GM12878 (cell line): Measurements from ENCODE around the gene TMEM150A. TPM values are rescaled to one million over a fixed set of nuclear protein-coding genes. Genes with fewer than 3 reads are reported as not detected.

Experiments used
- ATAC-seq: fragments of 200-7000 bp; cut with Tn5 transposase; 3 replicates; pipeline ENCODE4 v1.9.1; 2020; ENCODE audit warnings: mild to moderate bottlenecking, moderate library complexity
- BruUV-seq: library from RNA; stranded (reverse); fragments of 400-500 nt; replicated peaks from 2 replicates; lab custom pipeline; 2021; lab: Mats Ljungman, UMichigan
- CTCF ChIA-PET: fragments of 300-600 bp; sonication (Branson Sonifier 250); formaldehyde crosslinking; extraction: SDS; loops from one replicate; lab custom pipeline; 2021; ENCODE audit warnings: inconsistent platforms; lab: Yijun Ruan, JAX
- POLR2A ChIA-PET: fragments of 350-600 bp; formaldehyde crosslinking; extraction: SDS; loops from one replicate; lab custom pipeline; 2021; ENCODE audit warnings: inconsistent platforms; lab: Charles Lee
- RAD21 ChIA-PET: fragments of 300-600 bp; sonication (Branson Sonifier 250); formaldehyde crosslinking; loops from one replicate; lab custom pipeline; 2023; ENCODE audit warnings: antibody characterized with exemption; ENCODE audit not compliant: unreplicated experiment; lab: Charles Lee
- SMC1A ChIA-PET: fragments of 300-600 bp; sonication (Branson Sonifier 250); formaldehyde crosslinking; loops from one replicate; lab custom pipeline; 2023; ENCODE audit not compliant: unreplicated experiment, uncharacterized antibody; lab: Charles Lee
- DNase-seq: peaks from one replicate; pipeline ENCODE4 v3.0.0-alpha.2; 2011; ENCODE audit warnings: low read depth, low spot score
- FAIRE-seq: peaks from 3 replicates; lab custom pipeline; 2011; peaks lifted over from hg19 to GRCh38; lab: Jason Lieb, UNC
- H2AFZ ChIP-seq: 2 replicates; pipeline ENCODE4 v1.6.0; 2011; ENCODE audit warnings: low read depth, low read length, control low read depth; ENCODE audit not compliant: control insufficient read depth
- H3K27ac ChIP-seq: 2 replicates; pipeline ENCODE4 v1.5.1; 2011; ENCODE audit warnings: control low read depth; ENCODE audit not compliant: control insufficient read depth, insufficient read depth
- H3K27me3 ChIP-seq, 2 experiments: replicated peaks in 1 of 2; 2 replicates each; pipeline versions ENCODE4 v1.6.0 to v1.6.1; 2011; ENCODE audit warnings: low read length in 1 of 2; ENCODE audit not compliant: control insufficient read depth in 2 of 2, insufficient read depth in 2 of 2
- H3K36me3 ChIP-seq, 2 experiments: 2 replicates each; pipeline ENCODE4 v1.5.1; 2011; ENCODE audit warnings: low read length in 1 of 2; ENCODE audit not compliant: control insufficient read depth in 2 of 2, insufficient read depth in 2 of 2
- H3K4me1 ChIP-seq: 2 replicates; pipeline ENCODE4 v1.6.1; 2011; ENCODE audit warnings: mild to moderate bottlenecking, low read length, moderate library complexity, mixed read lengths; ENCODE audit not compliant: control insufficient read depth, insufficient read depth
- H3K4me2 ChIP-seq: 2 replicates; pipeline ENCODE4 v1.6.0; 2011; ENCODE audit warnings: control low read depth; ENCODE audit not compliant: control insufficient read depth, insufficient read depth
- H3K4me3 ChIP-seq: fragments of 200-600 bp; sonication (generic); 2 replicates; pipeline ENCODE4 v1.5.1; 2016
- H3K79me2 ChIP-seq: 2 replicates; pipeline ENCODE4 v1.6.0; 2011; ENCODE audit warnings: low read length; ENCODE audit not compliant: control insufficient read depth, insufficient read depth
- H3K9ac ChIP-seq: 2 replicates; pipeline ENCODE4 v1.8.0; 2011; ENCODE audit warnings: low read length, control low read depth, mixed read lengths; ENCODE audit not compliant: control insufficient read depth, insufficient read depth
- H3K9me3 ChIP-seq: replicated peaks from 3 replicates; pipeline ENCODE4 v1.5.1; 2011; ENCODE audit warnings: mild to moderate bottlenecking, low read length; ENCODE audit not compliant: control insufficient read depth, insufficient read depth
- H4K20me1 ChIP-seq: 2 replicates; pipeline ENCODE4 v1.6.0; 2011; ENCODE audit not compliant: control insufficient read depth, insufficient read depth
- ATF7 ChIP-seq: fragments of 450-650 bp; IDR thresholded peaks from 2 replicates; pipeline ENCODE4 v1.6.1; 2016; ENCODE audit warnings: low read depth, mild to moderate bottlenecking
- CTCF ChIP-seq, 3 experiments: IDR thresholded peaks in 2 of 3; conservative IDR thresholded peaks in 1 of 3; 2 replicates each; pipeline ENCODE4 v1.5.1; 2011; ENCODE audit warnings: low read depth in 3 of 3, low read length in 3 of 3, mild to moderate bottlenecking in 3 of 3, control low read depth in 2 of 3, moderate library complexity in 2 of 3, inconsistent platforms in 1 of 3, mixed read lengths in 1 of 3; ENCODE audit not compliant: control insufficient read depth in 2 of 3, insufficient read depth in 1 of 3; ENCODE audit errors: extremely low read depth in 1 of 3
- FOXM1 ChIP-seq: IDR thresholded peaks from 2 replicates; pipeline ENCODE4 v1.6.1; 2012; ENCODE audit warnings: low read depth, mild to moderate bottlenecking, inconsistent platforms, low read length, moderate library complexity
- HDAC2 ChIP-seq: fragments of 200-600 bp; sonication (generic); IDR thresholded peaks from 2 replicates; pipeline ENCODE4 v1.6.1; 2017
- HDGF ChIP-seq: fragments of 450-650 bp; IDR thresholded peaks from 2 replicates; pipeline ENCODE4 v1.6.1; 2016; ENCODE audit warnings: antibody characterized with exemption
- IRF4 ChIP-seq: IDR thresholded peaks from 2 replicates; pipeline ENCODE4 v1.6.1; 2011; ENCODE audit warnings: low read depth, low read length
- PAX5 ChIP-seq: IDR thresholded peaks from 2 replicates; pipeline ENCODE4 v1.6.1; 2011; ENCODE audit warnings: low read depth, low read length, borderline replicate concordance
- POU2F2 ChIP-seq: IDR thresholded peaks from 3 replicates; pipeline ENCODE4 v1.6.1; 2011; ENCODE audit warnings: low read depth, mild to moderate bottlenecking, low read length, borderline replicate concordance
- RAD21 ChIP-seq: IDR thresholded peaks from 2 replicates; pipeline ENCODE4 v1.6.1; 2011; ENCODE audit warnings: mild to moderate bottlenecking, low read depth, low read length, moderate library complexity; ENCODE audit not compliant: insufficient read depth
- RUNX3 ChIP-seq: IDR thresholded peaks from 2 replicates; pipeline ENCODE4 v1.6.1; 2012; ENCODE audit warnings: low read length, inconsistent platforms
- SMARCA5 ChIP-seq: fragments of 450-650 bp; IDR thresholded peaks from 2 replicates; pipeline ENCODE4 v1.6.1; 2017; ENCODE audit warnings: mild to moderate bottlenecking
- SMC3 ChIP-seq: IDR thresholded peaks from 2 replicates; pipeline ENCODE4 v1.6.1; 2011; ENCODE audit warnings: low read length, improper control_type of control experiment, borderline replicate concordance
- YBX1 ChIP-seq: fragments of 450-650 bp; IDR thresholded peaks from 2 replicates; pipeline ENCODE4 v1.6.1; 2016; ENCODE audit warnings: antibody characterized with exemption
- YY1 ChIP-seq: IDR thresholded peaks from 2 replicates; pipeline ENCODE4 v1.6.1; 2011; ENCODE audit warnings: low read depth, mild to moderate bottlenecking, low read length
- whole genome bisulfite sequencing: methylation state at CpG from one replicate; pipeline ENCODE4 v1.1.6; 2016; ENCODE audit warnings: low lambda C conversion rate; ENCODE audit not compliant: insufficient replicate concordance, insufficient coverage; ENCODE audit errors: missing lambda C conversion rate; 5-methylcytosine and 5-hydroxymethylcytosine counted together
- in situ Hi-C: fragments of 300-500 bp; cut with MboI; formaldehyde crosslinking; loops from 9 replicates; pipeline ENCODE4 v1.14.3; 2018; ENCODE audit warnings: mixed read lengths
- intact Hi-C: fragments of 100-400 bp; cut with micrococcal nuclease; formaldehyde crosslinking; loops from one replicate; pipeline ENCODE4 v1.14.2; 2022; ENCODE audit not compliant: unreplicated experiment
- polyA plus RNA-seq, 11 experiments: library from polyadenylated mRNA; depleted of rRNA in 4 of 11; unstranded in 6 of 11; stranded (reverse) in 5 of 11; fragments of >200 nt; fragmentation: Nextera tagmentation in 4 of 11; fragmentation: Illumina TruSeq in 1 of 11; extraction: Ambion mirVana in 4 of 11; extraction: Trizol in 1 of 11; gene quantifications; 1 replicate in 1 of 11; 2 replicates in 10 of 11; pipeline versions ENCODE4 v1.2.1 to v1.2.3, GENCODE V29; 2011 to 2016; ENCODE audit warnings: inconsistent platforms in 2 of 11, missing spikeins in 2 of 11, low read depth in 1 of 11
- total RNA-seq, 4 experiments: library from RNA; depleted of rRNA in 3 of 4; stranded (reverse); fragments of >200 nt in 3 of 4; fragmentation: Illumina TruSeq in 1 of 4; extraction: Trizol in 1 of 4; gene quantifications; 2 replicates each; pipeline versions ENCODE4 v1.2.1 to v1.2.3, GENCODE V29; 2013 to 2021

Gene TMEM150A
- total and polyA plus RNA-seq, 10 of the 15 experiments (the other 5 are each of a cell fraction or from before 2014, with no cell fraction given), result 0.45 to 4.4 (median 2.6) TPM

GRCh38 chr2:85551698-85552678, 50.5 kb downstream of the TMEM150A start:
- peak; percentile 99 for FAIRE-seq
- H3K27me3 ChIP-seq, result no peaks in the 10 kb centered on the region
- TF ChIP-seq POU2F2 (0 out of 3 replicates have a peak, but pooled peaks have one; percentile 40), HDGF (peak; percentile 40; the same call in 1 of the 2 replicates), IRF4 (no peak), ATF7 (peak; percentile 34; the same call in 1 of the 2 replicates), RUNX3 (peak; percentile 38; the same call in 1 of the 2 replicates), YY1 (peak; percentile 69), PAX5 (0 out of 2 replicates have a peak, but pooled peaks have one; percentile 42), CTCF (IDR thresholded peaks at IDR 0.05 in 2 of 3, conservative IDR thresholded peaks at IDR 0.05 in 1 of 3; ENCODE audit: control insufficient read depth in 2 of 3, extremely low read depth in 1 of 3, insufficient read depth in 1 of 3, low read depth in 3 of 3, low read length in 3 of 3) (peak; percentile 84 to 93 (median 92)), RAD21 (peak; percentile 95), HDAC2 (no peak), SMC3 (peak; percentile 96), YBX1 (no peak), SMARCA5 (0 out of 2 replicates have a peak, but pooled peaks have one; percentile 38), FOXM1 (0 out of 2 replicates have a peak, but pooled peaks have one; percentile 56)
- H3K9me3 ChIP-seq, result no peaks in the 10 kb centered on the region
- no peak overlapping the region for H2AFZ ChIP-seq
- in situ Hi-C loops, result no loop called here
- H3K4me3 ChIP-seq, result no peak overlapping the region
- POLR2A ChIA-PET, result interaction anchor here (0.9 to 2.6 kb wide), 6 partner anchors 10 to 162 kb away, joined by 3 to 17 read pairs (median 5); no protein-coding TSS in a partner anchor
- H3K9ac ChIP-seq, result no peak overlapping the region
- ATAC-seq, result peak; percentile 91
- no peak overlapping the region for H3K27ac ChIP-seq
- no TSS peak for BruUV-seq
- 61% methylated on average over 9 of the region's 9 CpGs for WGBS
- SMC1A ChIA-PET, result interaction anchor here (0.6 to 6.3 kb wide), 21 partner anchors 8 to 283 kb away, joined by 3 to 201 read pairs (median 4); partner anchors contain the start of genes GGCX, MAT2A, RETSAT and RNF181
- intact Hi-C loops, result loop anchor here (1.0 to 5.0 kb wide), 4 partner anchors 132 to 250 kb away; partner anchors contain the start of gene TGOLN2
- H3K36me3 ChIP-seq, result peaks cover 8 to 20% of the 10 kb centered on the region in 2 experiments
- CTCF ChIA-PET, result interaction anchor here (0.7 to 10.4 kb wide), 32 partner anchors 9 to 261 kb away, joined by 3 to 336 read pairs (median 5); partner anchors contain the start of genes GGCX, MAT2A, RNF181 and SH2D6
- no peaks in the 10 kb centered on the region for H4K20me1 ChIP-seq
- RAD21 ChIA-PET, result interaction anchor here (0.5 to 7.7 kb wide), 25 partner anchors 9 to 286 kb away, joined by 3 to 179 read pairs (median 3); partner anchors contain the start of genes ELMOD3, GGCX, MAT2A and RETSAT
- no peaks in the 10 kb centered on the region for H3K4me1 ChIP-seq
- H3K4me2 ChIP-seq, result no peak overlapping the region
- DNase-seq, result peak; percentile 56
- H3K79me2 ChIP-seq, result no peaks in the 10 kb centered on the region
